ENCODE data around the gene ADAMTS18. TPM values are rescaled to one million over a fixed set of nuclear protein-coding genes. Genes with fewer than 3 reads are reported as not detected.

ADAMTS18 gene
- total and polyA plus RNA-seq, 8 donors, result 0.03 to 0.52 (median 0.14) TPM; not detected in 1

DNA sequence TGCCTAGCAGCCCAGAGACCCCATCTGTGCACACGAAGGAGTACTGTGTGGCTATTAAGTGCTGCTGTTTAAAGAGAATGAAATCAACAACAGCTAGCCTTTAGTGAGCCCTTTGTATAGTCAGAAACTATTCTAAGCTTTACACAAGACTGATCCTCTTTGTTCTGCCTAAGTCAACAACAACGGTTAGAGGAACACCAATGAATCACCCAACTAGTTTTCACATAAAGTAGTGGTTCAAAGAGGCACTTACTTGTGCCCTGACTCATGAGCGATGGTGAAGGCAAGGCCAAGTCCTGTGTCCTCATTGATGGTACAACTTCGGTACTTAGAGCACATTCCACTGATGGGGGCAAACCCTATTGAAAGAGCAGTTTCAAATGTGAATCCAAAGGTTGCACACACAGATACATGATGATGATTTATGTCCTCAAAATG, 75.8 kb downstream of the ADAMTS18 start:
- 19 to 21% methylated on average over 4 of the region's 4 CpGs for whole genome bisulfite sequencing, 2 donors
- intact Hi-C loops (cut with DNase I), result no loop called here
- DNase-seq (no peak), FAIRE-seq (no peak), ATAC-seq (peak in 3 of 4 donors; percentile 61 to 65 (median 62))
- H3K27ac ChIP-seq, result no peak overlapping the region
- no peaks in the 10 kb centered on the region for H3K36me3 ChIP-seq
- H3K27me3 ChIP-seq, result no peaks in the 10 kb centered on the region
- TF ChIP-seq CTCF (IDR thresholded peaks at IDR 0.05), result no peak
- H3K9me3 ChIP-seq, result no peaks in the 10 kb centered on the region
- H3K4me1 ChIP-seq, result peaks cover 0 to 8% (median 3%) of the 10 kb centered on the region in 3 donors
- no peak overlapping the region for H3K4me3 ChIP-seq

- 16 to 21% methylated on average over 4 of the region's 4 CpGs for WGBS, 2 donors
- no peaks in the 10 kb centered on the region for H3K36me3 ChIP-seq
- H3K9me3 ChIP-seq, result no peaks in the 10 kb centered on the region
- FAIRE-seq (no peak), ATAC-seq (peak in 2 of 4 donors; percentile 32 to 57), DNase-seq (no peak)
- intact Hi-C loops (cut with DNase I), result no loop called here
- H3K27me3 ChIP-seq, result no peaks in the 10 kb centered on the region
- H3K27ac ChIP-seq, result no peak overlapping the region
- H3K4me1 ChIP-seq, result peaks cover 0 to 3% (median 2%) of the 10 kb centered on the region in 3 donors
- no peak overlapping the region for H3K4me3 ChIP-seq
- TF ChIP-seq CTCF (IDR thresholded peaks at IDR 0.05), result no peak
These were observed 81.1 kb downstream of the ADAMTS18 start for GRCh38 chr16:77353587-77354263.

- 79 to 81% methylated on average over 6 of the region's 6 CpGs for WGBS, 2 donors
- FAIRE-seq, result no peak
- intact Hi-C loops (cut with DNase I), result no loop called here
- Histone ChIP-seq H3K27me3 (no peaks in the 10 kb centered on the region), H3K27ac (no peak overlapping the region), H3K36me3 (no peaks in the 10 kb centered on the region), H3K4me1 (no peaks in the 10 kb centered on the region), H3K4me3 (no peak overlapping the region), H3K9me3 (no peaks in the 10 kb centered on the region)
- no peak for ATAC-seq
- TF ChIP-seq CTCF (IDR thresholded peaks at IDR 0.05), result no peak
- no peak for DNase-seq
These were observed 90.5 kb downstream of the ADAMTS18 start for GRCh38 chr16:77344341-77344740.

GRCh38 chr16:77336637-77337036, 98.2 kb downstream of the ADAMTS18 start:
- 51 to 54% methylated on average over 2 of the region's 2 CpGs for WGBS, 2 donors
- H3K9me3 ChIP-seq, result no peaks in the 10 kb centered on the region
- no peak for TF ChIP-seq CTCF (IDR thresholded peaks at IDR 0.05)
- no peaks in the 10 kb centered on the region for H3K27me3 ChIP-seq
- FAIRE-seq (no peak), ATAC-seq (no peak), DNase-seq (no peak)
- no peaks in the 10 kb centered on the region for H3K4me1 ChIP-seq
- H3K27ac ChIP-seq, result no peak overlapping the region
- H3K4me3 ChIP-seq, result no peak overlapping the region
- intact Hi-C loops (cut with DNase I), result no loop called here
- no peaks in the 10 kb centered on the region for H3K36me3 ChIP-seq

GRCh38 chr16:77335652-77336234, 99.1 kb downstream of the ADAMTS18 start:
- WGBS, 2 donors, result 36 to 39% methylated on average over 12 of the region's 12 CpGs
- Histone ChIP-seq H3K9me3 (no peaks in the 10 kb centered on the region), H3K27ac (no peak overlapping the region), H3K36me3 (no peaks in the 10 kb centered on the region), H3K4me3 (no peak overlapping the region), H3K4me1 (no peaks in the 10 kb centered on the region), H3K27me3 (no peaks in the 10 kb centered on the region)
- no peak for DNase-seq
- FAIRE-seq, result no peak
- no peak for TF ChIP-seq CTCF (IDR thresholded peaks at IDR 0.05)
- intact Hi-C loops (cut with DNase I), result no loop called here
- peak in 2 of 4 donors; percentile 47 to 53 for ATAC-seq
